Peyer's patch (tissue), 4 donors: ENCODE measurements around the gene KDM4C.

Experiments used
- POLR2A ChIP-seq, 2 donors: fragments of 450-650 bp; IDR thresholded peaks; one replicate each; pipeline ENCODE4 v1.5.1; 2017; ENCODE audit warnings: antibody characterized with exemption in 2 of 2, mild to moderate bottlenecking in 2 of 2, moderate library complexity in 2 of 2
- TF ChIP-seq, protein P1 (sequence below), 6 experiments: fragments of 450-650 bp in 4 of 6; fragments of 200-600 bp in 2 of 6; sonication (generic) in 1 of 6; IDR thresholded peaks; one replicate each; pipeline ENCODE4 v1.5.1; 2017 to 2019; ENCODE audit warnings: antibody characterized with exemption in 6 of 6, mild to moderate bottlenecking in 3 of 6, moderate library complexity in 1 of 6

GRCh38 chr9:6936103-6936502 lies 178.3 kb downstream of the KDM4C start:
- TF ChIP-seq, protein P1, sequence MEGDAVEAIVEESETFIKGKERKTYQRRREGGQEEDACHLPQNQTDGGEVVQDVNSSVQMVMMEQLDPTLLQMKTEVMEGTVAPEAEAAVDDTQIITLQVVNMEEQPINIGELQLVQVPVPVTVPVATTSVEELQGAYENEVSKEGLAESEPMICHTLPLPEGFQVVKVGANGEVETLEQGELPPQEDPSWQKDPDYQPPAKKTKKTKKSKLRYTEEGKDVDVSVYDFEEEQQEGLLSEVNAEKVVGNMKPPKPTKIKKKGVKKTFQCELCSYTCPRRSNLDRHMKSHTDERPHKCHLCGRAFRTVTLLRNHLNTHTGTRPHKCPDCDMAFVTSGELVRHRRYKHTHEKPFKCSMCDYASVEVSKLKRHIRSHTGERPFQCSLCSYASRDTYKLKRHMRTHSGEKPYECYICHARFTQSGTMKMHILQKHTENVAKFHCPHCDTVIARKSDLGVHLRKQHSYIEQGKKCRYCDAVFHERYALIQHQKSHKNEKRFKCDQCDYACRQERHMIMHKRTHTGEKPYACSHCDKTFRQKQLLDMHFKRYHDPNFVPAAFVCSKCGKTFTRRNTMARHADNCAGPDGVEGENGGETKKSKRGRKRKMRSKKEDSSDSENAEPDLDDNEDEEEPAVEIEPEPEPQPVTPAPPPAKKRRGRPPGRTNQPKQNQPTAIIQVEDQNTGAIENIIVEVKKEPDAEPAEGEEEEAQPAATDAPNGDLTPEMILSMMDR (IDR thresholded peaks at IDR 0.05): no peak
- TF ChIP-seq POLR2A (IDR thresholded peaks at IDR 0.05): no peak
